DMS79 treated with DMSO at 0.1 percent for 48 hours (cell line): ENCODE data around the gene RDH13.
A peak's percentile ranks its signal among the peaks of the same experiment; 100 is the strongest.
"Not testable (repeated sequence)": the region's sequence is repeated elsewhere in the genome, so short reads cannot be mapped to it uniquely, and the experiment has no call there.

Experiments
- DNase-seq: peaks from one replicate; lab custom pipeline; 2025; lab: John Stamatoyannopoulos, UW

RDH13 gene

DNA sequence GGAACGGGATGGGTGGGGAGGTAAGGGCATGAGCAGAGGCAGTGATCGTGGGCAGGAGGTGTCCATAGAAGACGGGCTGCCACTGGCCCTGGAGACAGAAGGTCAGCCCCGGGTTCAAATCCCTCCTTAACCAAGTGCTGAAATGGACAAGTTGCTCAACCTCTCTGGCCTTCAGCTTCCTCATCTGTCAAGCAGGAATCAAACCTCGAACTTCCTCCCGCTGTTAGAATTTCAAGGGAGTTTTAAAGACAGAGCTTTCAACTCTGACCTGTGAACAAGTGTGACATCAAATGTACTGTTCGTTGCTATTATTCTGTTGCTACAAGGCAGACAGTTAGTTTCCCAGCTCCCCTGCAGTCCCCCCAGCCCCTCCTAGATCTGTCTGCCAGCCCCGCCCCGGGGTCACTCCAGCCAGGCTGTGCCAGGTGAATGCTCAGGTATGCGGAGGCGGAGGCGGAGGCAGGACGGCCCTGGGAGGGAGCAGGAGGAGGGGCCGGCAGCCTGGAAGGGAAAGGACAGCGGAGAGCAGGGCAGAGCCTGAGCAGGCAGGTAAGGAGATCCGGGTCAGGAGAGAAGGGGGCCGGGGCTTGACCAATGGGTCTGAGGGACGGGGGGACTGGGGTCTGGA is 12.5 kb upstream of the RDH13 start, which contains the start of gene EPS8L1:
Gene EPS8L1 (plus strand): TSS at position 499 of the 628 bp plus-strand sequence. CDS start 576 bp downstream, outside the sequence.
- no peak for DNase-seq

GRCh38 chr19:55071913-55072312 is 9.0 kb upstream of the RDH13 start:
- DNase-seq: no peak

GRCh38 chr19:55071129-55071502 is 8.2 kb upstream of the RDH13 start:
- peak; percentile 7 for DNase-seq

- no peak for DNase-seq
Observed at GRCh38 chr19:55070466-55071128, 7.6 kb upstream of the RDH13 start.

GRCh38 chr19:55069865-55070197 is 6.9 kb upstream of the RDH13 start:
- DNase-seq: no peak

- DNase-seq: peak; percentile 50
Observed at GRCh38 chr19:55068950-55069864, 6.3 kb upstream of the RDH13 start.

DNA sequence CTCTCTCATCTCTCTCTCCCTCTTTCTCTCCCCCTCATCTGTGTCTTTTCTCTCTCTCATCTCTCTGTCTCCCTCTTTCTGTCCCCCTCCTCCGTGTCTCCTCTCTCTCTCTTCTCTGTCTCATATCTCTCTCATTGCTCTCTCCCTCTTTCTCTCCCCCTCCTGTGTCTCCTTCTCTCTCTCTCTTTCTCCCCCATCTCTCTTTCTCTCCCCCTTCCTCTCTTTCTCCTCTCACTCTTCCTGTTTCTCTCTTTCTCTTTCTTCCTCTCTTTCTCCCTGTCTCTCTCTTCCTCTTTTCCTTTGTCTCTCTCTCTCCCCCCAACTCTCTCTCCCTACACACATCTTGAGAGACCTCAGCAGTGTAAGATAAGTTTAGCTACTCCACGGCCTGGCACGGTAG is 4.9 kb upstream of the RDH13 start:
- no peak for DNase-seq

- no peak for DNase-seq
Observed at GRCh38 chr19:55066107-55066709, 3.3 kb upstream of the RDH13 start.

GRCh38 chr19:55065516-55065915 is 2.6 kb upstream of the RDH13 start:
- not testable (repeated sequence) for DNase-seq

- DNase-seq: no peak
Observed at GRCh38 chr19:55063492-55063843, 520 bp upstream of the RDH13 start.

DNA sequence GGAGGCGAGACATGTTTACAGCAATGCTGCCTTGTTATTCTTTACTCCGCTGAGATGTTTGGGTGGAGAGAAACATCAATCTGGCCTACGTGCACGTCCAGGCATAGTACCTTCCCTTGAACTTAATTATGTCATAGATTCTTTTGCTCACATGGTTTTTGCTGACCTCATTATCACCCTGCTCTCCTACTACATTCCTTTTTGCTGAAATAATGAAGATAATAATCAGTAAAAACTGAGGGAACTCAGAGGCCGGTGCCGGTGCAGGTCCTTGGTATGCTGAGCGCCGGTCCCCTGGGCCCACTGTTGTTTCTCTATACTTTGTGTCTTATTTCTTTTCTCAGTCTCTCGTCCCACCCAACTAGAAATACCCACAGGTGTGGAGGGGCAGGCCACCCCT is 2.7 kb downstream of the RDH13 start:
- not testable (repeated sequence) for DNase-seq

GRCh38 chr19:55058781-55059610 is 4.0 kb downstream of the RDH13 start:
- DNase-seq: no peak

GRCh38 chr19:55056827-55057226 is 6.1 kb downstream of the RDH13 start:
- DNase-seq: no peak

DNA sequence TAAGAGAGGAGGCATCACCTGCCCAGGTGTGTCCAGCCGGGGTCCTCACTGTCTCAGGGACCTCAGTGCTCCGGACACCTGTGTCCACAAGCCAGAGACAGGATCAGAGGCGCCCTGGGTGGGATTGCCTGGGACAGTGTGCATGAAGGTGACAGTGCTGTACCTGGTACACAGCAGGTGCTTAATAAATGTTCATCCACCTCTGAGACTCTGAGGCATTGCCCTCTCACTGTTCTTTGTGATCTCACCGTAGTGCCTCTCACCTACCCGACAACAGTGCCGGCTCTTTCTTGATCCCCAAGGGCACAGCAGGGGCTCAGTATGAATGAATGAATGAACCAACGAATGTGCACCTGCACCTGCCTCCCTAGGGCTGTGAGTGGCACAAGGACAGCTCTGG is 9.2 kb downstream of the RDH13 start:
- DNase-seq: no peak

- no peak for DNase-seq
Observed at GRCh38 chr19:55050749-55051532, 12.0 kb downstream of the RDH13 start.

GRCh38 chr19:55048446-55048845 is 14.5 kb downstream of the RDH13 start:
- DNase-seq: no peak

DNA sequence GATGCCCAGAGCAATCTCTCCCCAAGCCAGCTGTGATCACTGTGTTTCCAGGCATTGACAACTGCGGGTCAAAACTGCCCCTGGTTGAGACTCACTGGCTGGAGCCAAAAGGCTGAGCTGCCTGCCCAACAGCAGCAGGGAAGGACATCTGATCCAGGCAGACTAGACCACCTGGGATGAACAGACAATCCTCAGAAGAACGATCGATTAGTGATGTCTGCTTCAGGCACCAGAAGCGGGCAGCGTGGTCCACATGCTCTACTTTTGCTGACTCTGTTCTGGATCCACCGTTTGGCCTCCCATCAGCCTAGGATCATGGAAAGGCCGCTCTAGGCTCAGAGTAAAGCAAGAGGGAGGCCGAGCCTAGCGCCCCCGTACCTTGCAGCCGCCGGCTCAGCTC is 15.0 kb downstream of the RDH13 start:
- no peak for DNase-seq

DNA sequence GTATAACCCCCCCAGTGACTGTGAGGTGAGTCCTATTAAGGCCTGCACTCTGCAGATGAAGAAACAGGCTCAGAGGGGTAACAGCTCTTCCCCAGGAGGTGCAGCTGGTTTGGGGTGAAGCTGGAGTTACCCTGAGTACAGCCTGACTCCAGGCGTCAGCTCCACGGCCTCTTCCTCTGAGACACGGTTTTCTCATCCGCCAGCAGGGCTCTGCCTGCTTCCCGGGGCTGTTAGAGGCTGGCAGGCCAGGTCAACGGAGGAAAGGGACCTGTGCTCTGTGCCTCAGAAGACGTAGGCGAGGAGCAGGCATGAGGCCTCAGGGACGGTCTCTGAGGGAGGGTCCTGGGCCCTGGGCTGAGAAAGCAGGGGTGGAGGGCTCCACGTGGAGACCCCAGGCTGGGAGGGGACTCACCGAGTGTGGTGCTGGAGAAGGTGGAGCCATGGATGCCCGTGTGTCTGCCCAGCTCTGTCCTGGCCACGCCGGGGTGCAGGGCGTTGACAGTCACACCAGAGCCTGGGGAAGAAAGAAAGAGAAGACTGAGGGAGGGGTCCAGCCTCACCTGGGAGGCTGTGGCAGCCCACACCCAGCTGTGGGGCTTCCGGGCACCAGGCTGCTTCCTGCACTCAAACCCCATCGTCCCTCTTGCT is 15.8 kb downstream of the RDH13 start:
- DNase-seq: no peak

- no peak for DNase-seq
Observed at GRCh38 chr19:55044771-55045716, 17.9 kb downstream of the RDH13 start.
